Activated CD4-positive, alpha-beta T cell treated with anti-CD3 and anti-CD28 coated beads, Interleukin-2, amount 10 ng/mL, durations not matched to agents 24 days and 14 days (primary cell): ENCODE measurements around the gene SLC35G4. TPM values are rescaled to one million over a fixed set of nuclear protein-coding genes. Genes with fewer than 3 reads are reported as not detected.
"Not testable (repeated sequence)": the region's sequence is repeated elsewhere in the genome, so short reads cannot be mapped to it uniquely, and the experiment has no call there.

Source experiments
- DNase-seq: peaks from one replicate; pipeline ENCODE4 v3.0.0; 2022
- H3K27ac Mint-ChIP-seq: one replicate; pipeline ENCODE4 v1.8.0; 2022; ENCODE audit warnings: mild to moderate bottlenecking, mixed read lengths
- H3K27me3 Mint-ChIP-seq: one replicate; pipeline ENCODE4 v1.8.0; 2022; ENCODE audit warnings: mixed read lengths
- H3K36me3 Mint-ChIP-seq: one replicate; pipeline ENCODE4 v1.8.0; 2022; ENCODE audit warnings: low read depth, mild to moderate bottlenecking, mixed read lengths
- H3K4me1 Mint-ChIP-seq: one replicate; pipeline ENCODE4 v1.8.0; 2021; ENCODE audit warnings: mixed read lengths
- H3K4me3 Mint-ChIP-seq: one replicate; pipeline ENCODE4 v1.8.0; 2022; ENCODE audit warnings: mild to moderate bottlenecking, moderate library complexity, mixed read lengths
- H3K9me3 Mint-ChIP-seq: one replicate; pipeline ENCODE4 v1.8.0; 2021; ENCODE audit warnings: mixed read lengths
- intact Hi-C: fragments of 100-400 bp; cut with micrococcal nuclease; formaldehyde crosslinking; loops from one replicate; pipeline ENCODE4 v1.15.1; 2023
- total RNA-seq: library from RNA; stranded (reverse); gene quantifications from 2 replicates; pipeline ENCODE4 v1.2.3, GENCODE V29; 2022

SLC35G4 gene
- total RNA-seq: not detected in 2 replicates

- H3K27ac Mint-ChIP-seq, H3K9me3 Mint-ChIP-seq, DNase-seq, intact Hi-C loops, H3K4me1 Mint-ChIP-seq, H3K27me3 Mint-ChIP-seq, H3K4me3 Mint-ChIP-seq, H3K36me3 Mint-ChIP-seq: not testable (repeated sequence)
Measured at GRCh38 chr18:11609488-11609887, at the start of gene SLC35G4. Gene SLC35G4 (plus strand): TSS chr18:11609596. CDS start chr18:11609596, 0 bp downstream.

DNA sequence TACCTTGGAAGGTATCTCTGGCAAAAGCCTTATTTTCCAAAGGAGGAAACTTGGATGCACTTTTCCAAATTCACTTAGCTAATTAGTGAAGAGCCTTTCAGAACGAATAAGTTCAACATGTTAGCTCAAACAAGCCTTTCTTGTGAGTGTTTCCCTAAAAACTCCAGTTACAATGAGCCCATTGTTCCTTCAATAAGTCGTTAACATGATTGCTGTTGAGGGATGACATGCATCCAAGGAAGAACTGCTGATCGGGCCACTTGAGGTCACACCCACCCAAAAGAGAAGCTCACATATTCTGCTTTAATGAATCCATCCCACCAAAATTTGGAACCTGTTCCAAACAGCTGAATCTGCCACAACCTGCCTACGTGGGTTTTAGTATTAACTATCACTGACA lies 48.1 kb upstream of the SLC35G4 start:
- DNase-seq: no peak
- no peaks in the 10 kb centered on the region for H3K9me3 Mint-ChIP-seq
- H3K27me3 Mint-ChIP-seq: peaks cover 2% of the 10 kb centered on the region
- no peak overlapping the region for H3K4me3 Mint-ChIP-seq
- H3K36me3 Mint-ChIP-seq: no peaks in the 10 kb centered on the region
- intact Hi-C loops: no loop called here
- H3K27ac Mint-ChIP-seq: no peak overlapping the region
- no peaks in the 10 kb centered on the region for H3K4me1 Mint-ChIP-seq

GRCh38 chr18:11565716-11566115 lies 43.7 kb upstream of the SLC35G4 start:
- intact Hi-C loops: no loop called here
- peaks cover 1% of the 10 kb centered on the region for H3K27me3 Mint-ChIP-seq
- no peaks in the 10 kb centered on the region for H3K4me1 Mint-ChIP-seq
- no peaks in the 10 kb centered on the region for H3K9me3 Mint-ChIP-seq
- H3K36me3 Mint-ChIP-seq: no peaks in the 10 kb centered on the region
- H3K4me3 Mint-ChIP-seq: no peak overlapping the region
- no peak for DNase-seq
- H3K27ac Mint-ChIP-seq: no peak overlapping the region

- intact Hi-C loops: no loop called here
- Mint-ChIP-seq H3K27ac (no peak overlapping the region), H3K27me3 (peaks cover 1% of the 10 kb centered on the region), H3K4me3 (no peak overlapping the region), H3K36me3 (no peaks in the 10 kb centered on the region), H3K9me3 (no peaks in the 10 kb centered on the region), H3K4me1 (no peaks in the 10 kb centered on the region)
- no peak for DNase-seq
Measured at GRCh38 chr18:11566236-11566965, 43.0 kb upstream of the SLC35G4 start.

DNA sequence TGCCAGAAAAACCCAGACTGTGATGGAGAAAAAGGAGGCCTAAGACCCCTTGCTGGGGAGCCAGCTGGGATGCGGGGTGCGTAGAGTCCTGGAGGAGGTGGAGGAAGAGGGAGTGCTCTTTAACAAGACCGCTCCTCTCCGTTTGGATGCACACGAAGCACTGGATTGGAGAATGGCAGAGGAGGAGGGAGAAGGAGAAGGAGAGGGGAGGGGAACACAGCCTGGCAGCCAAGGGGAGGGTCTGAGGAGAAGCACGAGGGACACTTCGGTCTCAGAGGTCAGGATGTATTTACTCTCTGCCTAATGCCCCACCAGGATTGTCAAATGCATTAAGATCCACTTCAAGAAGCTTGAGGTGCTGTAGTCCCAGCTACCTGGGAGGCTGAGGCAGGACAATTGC lies 42.0 kb upstream of the SLC35G4 start:
- no peak for DNase-seq
- peaks cover 4% of the 10 kb centered on the region for H3K27me3 Mint-ChIP-seq
- intact Hi-C loops: no loop called here
- no peaks in the 10 kb centered on the region for H3K36me3 Mint-ChIP-seq
- no peak overlapping the region for H3K4me3 Mint-ChIP-seq
- no peaks in the 10 kb centered on the region for H3K4me1 Mint-ChIP-seq
- H3K27ac Mint-ChIP-seq: no peak overlapping the region
- H3K9me3 Mint-ChIP-seq: no peaks in the 10 kb centered on the region

- peaks cover 4% of the 10 kb centered on the region for H3K27me3 Mint-ChIP-seq
- no peak for DNase-seq
- no peaks in the 10 kb centered on the region for H3K9me3 Mint-ChIP-seq
- no peak overlapping the region for H3K4me3 Mint-ChIP-seq
- H3K27ac Mint-ChIP-seq: no peak overlapping the region
- intact Hi-C loops: no loop called here
- H3K4me1 Mint-ChIP-seq: no peaks in the 10 kb centered on the region
- no peaks in the 10 kb centered on the region for H3K36me3 Mint-ChIP-seq
Measured at GRCh38 chr18:11570073-11570588, 39.3 kb upstream of the SLC35G4 start.

DNA sequence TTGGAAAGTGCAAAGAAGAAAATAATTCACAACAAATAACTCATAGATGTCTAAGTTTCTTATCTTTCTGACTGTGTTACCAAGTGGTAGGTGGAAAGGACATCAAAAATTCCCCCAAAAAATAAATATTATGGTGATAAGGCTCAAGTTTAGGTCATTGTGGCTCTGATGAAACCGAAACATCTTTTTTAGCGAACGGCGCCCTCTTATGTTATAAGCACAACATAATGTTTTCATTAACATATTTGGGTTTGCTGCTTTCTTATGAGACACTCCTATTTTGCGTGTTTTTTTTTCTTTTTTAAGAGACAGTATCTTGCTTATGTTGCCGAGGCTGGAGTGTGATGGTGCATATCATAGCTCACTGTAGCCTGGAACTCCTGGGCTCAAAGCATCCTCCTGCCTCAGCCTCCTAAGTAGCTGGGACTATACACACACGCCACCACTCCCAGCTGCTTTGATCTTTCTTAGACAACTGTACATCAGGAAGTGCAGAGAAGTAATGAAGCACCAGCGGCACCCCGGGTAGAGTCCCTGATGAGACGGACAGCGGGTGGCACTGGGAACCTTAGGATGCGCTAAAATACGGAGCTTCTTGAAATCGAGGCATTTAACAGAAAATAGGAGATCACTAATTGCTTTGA lies 38.5 kb upstream of the SLC35G4 start:
- DNase-seq: no peak
- no peaks in the 10 kb centered on the region for H3K36me3 Mint-ChIP-seq
- peaks cover 5% of the 10 kb centered on the region for H3K27me3 Mint-ChIP-seq
- intact Hi-C loops: no loop called here
- no peaks in the 10 kb centered on the region for H3K4me1 Mint-ChIP-seq
- no peak overlapping the region for H3K27ac Mint-ChIP-seq
- H3K9me3 Mint-ChIP-seq: no peaks in the 10 kb centered on the region
- H3K4me3 Mint-ChIP-seq: no peak overlapping the region

GRCh38 chr18:11572201-11572600 lies 37.2 kb upstream of the SLC35G4 start:
- intact Hi-C loops: no loop called here
- Mint-ChIP-seq H3K27ac (no peak overlapping the region), H3K36me3 (no peaks in the 10 kb centered on the region)

DNA sequence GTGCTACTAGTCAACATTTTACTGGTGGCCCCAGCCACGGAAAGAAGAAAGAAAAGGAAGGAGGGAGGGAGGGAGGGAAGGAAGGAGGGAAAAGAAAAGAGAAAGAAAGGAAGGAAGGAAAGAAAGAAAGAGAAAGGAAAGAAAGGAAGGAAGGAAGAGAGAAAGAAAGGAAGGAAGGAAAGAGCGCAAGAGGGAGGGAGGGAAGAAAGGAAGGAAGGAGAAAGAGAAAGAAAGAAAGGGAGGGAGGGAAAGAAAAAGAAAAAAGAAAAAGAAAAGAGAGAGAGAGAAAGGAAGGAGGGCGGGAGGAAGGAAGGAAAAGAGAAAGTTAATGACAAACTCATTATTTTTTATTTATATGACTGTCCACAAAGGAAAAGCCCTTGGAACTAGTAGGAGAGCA lies 34.9 kb upstream of the SLC35G4 start:
- H3K4me3 Mint-ChIP-seq: no peak overlapping the region
- H3K9me3 Mint-ChIP-seq: no peaks in the 10 kb centered on the region
- H3K4me1 Mint-ChIP-seq: peaks cover 12% of the 10 kb centered on the region
- intact Hi-C loops: no loop called here
- H3K36me3 Mint-ChIP-seq: no peaks in the 10 kb centered on the region
- peaks cover 10% of the 10 kb centered on the region for H3K27me3 Mint-ChIP-seq
- DNase-seq: no peak
- no peak overlapping the region for H3K27ac Mint-ChIP-seq

More at GRCh38 chr18:11572201-11572600, 37.2 kb upstream of the SLC35G4 start:
- Mint-ChIP-seq H3K27me3 (peaks cover 11% of the 10 kb centered on the region), H3K4me3 (no peak overlapping the region), H3K4me1 (peaks cover under 1% of the 10 kb centered on the region), H3K9me3 (no peaks in the 10 kb centered on the region)
- no peak for DNase-seq

- no peaks in the 10 kb centered on the region for H3K9me3 Mint-ChIP-seq
- DNase-seq: no peak
- peaks cover 12% of the 10 kb centered on the region for H3K4me1 Mint-ChIP-seq
- H3K27ac Mint-ChIP-seq: no peak overlapping the region
- H3K4me3 Mint-ChIP-seq: no peak overlapping the region
- peaks cover 10% of the 10 kb centered on the region for H3K27me3 Mint-ChIP-seq
- H3K36me3 Mint-ChIP-seq: no peaks in the 10 kb centered on the region
- intact Hi-C loops: no loop called here
Measured at GRCh38 chr18:11577271-11578112, 31.9 kb upstream of the SLC35G4 start.

DNA sequence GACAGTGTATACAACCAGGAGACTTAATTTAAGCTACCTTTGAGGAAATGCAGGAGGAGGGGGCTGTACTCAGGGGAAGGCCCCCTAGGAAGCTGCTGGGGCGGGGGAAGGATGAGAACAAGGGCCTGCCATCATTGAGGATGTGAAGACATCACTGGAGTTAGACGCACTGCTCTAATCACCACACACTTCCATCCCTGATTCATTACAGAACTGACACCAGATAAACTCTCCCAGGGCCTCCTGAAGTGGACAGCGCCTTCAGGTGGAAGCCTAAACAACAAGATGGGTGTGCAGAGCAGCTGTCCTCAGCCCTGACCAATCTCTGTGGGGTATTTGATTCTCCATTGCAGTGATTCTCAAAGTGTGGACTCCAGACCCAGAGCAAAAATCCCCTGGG lies 30.6 kb upstream of the SLC35G4 start:
- H3K4me3 Mint-ChIP-seq: no peak overlapping the region
- no peak for DNase-seq
- H3K27ac Mint-ChIP-seq: no peak overlapping the region
- no peaks in the 10 kb centered on the region for H3K9me3 Mint-ChIP-seq
- no peaks in the 10 kb centered on the region for H3K36me3 Mint-ChIP-seq
- intact Hi-C loops: no loop called here
- peaks cover 10% of the 10 kb centered on the region for H3K27me3 Mint-ChIP-seq
- peaks cover 12% of the 10 kb centered on the region for H3K4me1 Mint-ChIP-seq

GRCh38 chr18:11579916-11580315 lies 29.5 kb upstream of the SLC35G4 start:
- H3K4me3 Mint-ChIP-seq: no peak overlapping the region
- peaks cover 12% of the 10 kb centered on the region for H3K4me1 Mint-ChIP-seq
- peaks cover 11% of the 10 kb centered on the region for H3K27me3 Mint-ChIP-seq
- intact Hi-C loops: no loop called here
- H3K36me3 Mint-ChIP-seq: no peaks in the 10 kb centered on the region
- no peak overlapping the region for H3K27ac Mint-ChIP-seq
- DNase-seq: no peak
- no peaks in the 10 kb centered on the region for H3K9me3 Mint-ChIP-seq

GRCh38 chr18:11581286-11581685 lies 28.1 kb upstream of the SLC35G4 start:
- Mint-ChIP-seq H3K4me1 (peaks cover 14% of the 10 kb centered on the region), H3K27me3 (peaks cover 7% of the 10 kb centered on the region), H3K9me3 (peaks cover 1% of the 10 kb centered on the region), H3K4me3 (no peak overlapping the region), H3K36me3 (no peaks in the 10 kb centered on the region), H3K27ac (no peak overlapping the region)
- intact Hi-C loops: no loop called here
- no peak for DNase-seq

DNA sequence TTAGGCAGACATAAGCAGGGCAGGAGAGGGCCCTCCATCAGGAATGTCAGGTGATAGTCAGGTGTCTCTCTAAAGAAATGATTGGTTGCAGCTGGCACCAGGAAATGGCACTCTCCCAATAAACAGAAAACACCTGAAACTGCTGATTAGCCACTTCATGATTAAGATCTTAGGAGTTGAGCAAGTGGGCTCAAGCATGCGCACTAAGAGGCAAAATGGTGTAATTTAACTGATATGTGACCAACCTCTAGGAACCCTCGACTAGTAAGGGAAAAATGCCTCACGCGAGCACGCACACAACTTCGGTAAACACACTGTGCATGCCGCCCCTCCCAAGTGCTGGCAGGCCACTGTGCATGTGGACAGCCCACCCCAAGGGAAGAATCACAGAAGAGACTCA lies 23.8 kb upstream of the SLC35G4 start:
- no peak for DNase-seq
- Mint-ChIP-seq H3K4me1 (peaks cover 16% of the 10 kb centered on the region), H3K4me3 (no peak overlapping the region), H3K27ac (no peak overlapping the region), H3K36me3 (no peaks in the 10 kb centered on the region), H3K27me3 (peaks cover 12% of the 10 kb centered on the region), H3K9me3 (peaks cover 4% of the 10 kb centered on the region)
- intact Hi-C loops: no loop called here
